Astrocyte (in vitro differentiated cells and primary cell): Measurements from ENCODE around the gene CDK16. TPM values are rescaled to one million over a fixed set of nuclear protein-coding genes. Genes with fewer than 3 reads are reported as not detected.
"Not testable (repeated sequence)": the region's sequence is repeated elsewhere in the genome, so short reads cannot be mapped to it uniquely, and the experiment has no call there.

Source experiments
- DNase-seq: peaks from one replicate; pipeline ENCODE4 v3.0.0-alpha.2; 2010; ENCODE audit warnings: low read depth
- FAIRE-seq: peaks from 2 replicates; lab custom pipeline; 2011; peaks lifted over from hg19 to GRCh38; lab: Jason Lieb, UNC
- H2AFZ ChIP-seq: 2 replicates; pipeline ENCODE4 v1.6.0; 2012; ENCODE audit warnings: low read depth, low read length, inconsistent platforms
- H3K27ac ChIP-seq: 2 replicates; pipeline ENCODE4 v1.5.1; 2011; ENCODE audit warnings: low read depth, low read length, inconsistent platforms
- H3K27me3 ChIP-seq: 2 replicates; pipeline ENCODE4 v1.6.0; 2011; ENCODE audit warnings: low read length, inconsistent platforms; ENCODE audit not compliant: insufficient read depth
- H3K36me3 ChIP-seq: 2 replicates; pipeline ENCODE4 v1.5.1; 2011; ENCODE audit warnings: low read length, inconsistent platforms; ENCODE audit not compliant: insufficient read depth
- H3K4me1 ChIP-seq: 2 replicates; pipeline ENCODE4 v1.5.1; 2011; ENCODE audit warnings: low read length, inconsistent platforms; ENCODE audit not compliant: insufficient read depth
- H3K4me2 ChIP-seq: 2 replicates; pipeline ENCODE4 v1.6.0; 2012; ENCODE audit warnings: low read length, inconsistent platforms
- H3K4me3 ChIP-seq: 2 replicates; pipeline ENCODE4 v1.5.1; 2011; ENCODE audit warnings: low read depth, mild to moderate bottlenecking, low read length, inconsistent platforms; ENCODE audit not compliant: insufficient read depth
- H3K79me2 ChIP-seq: 2 replicates; pipeline ENCODE4 v1.6.0; 2012; ENCODE audit warnings: mild to moderate bottlenecking, low read length, inconsistent platforms; ENCODE audit not compliant: insufficient read depth
- H3K9ac ChIP-seq: 2 replicates; pipeline ENCODE4 v1.6.0; 2012; ENCODE audit warnings: mild to moderate bottlenecking, low read length, inconsistent platforms
- H3K9me3 ChIP-seq: 2 replicates; pipeline ENCODE4 v1.5.1; 2012; ENCODE audit warnings: low read depth, mild to moderate bottlenecking, low read length, inconsistent platforms; ENCODE audit not compliant: insufficient read depth
- H4K20me1 ChIP-seq: 2 replicates; pipeline ENCODE4 v1.6.0; 2012; ENCODE audit warnings: low read length, inconsistent platforms; ENCODE audit not compliant: insufficient read depth
- H3K27ac Mint-ChIP-seq: one replicate; pipeline ENCODE4 v1.8.0; 2021; ENCODE audit warnings: mild to moderate bottlenecking, mixed read lengths; ENCODE audit not compliant: unreplicated experiment
- H3K27me3 Mint-ChIP-seq: one replicate; pipeline ENCODE4 v1.8.0; 2021; ENCODE audit warnings: low read depth, mixed read lengths; ENCODE audit not compliant: unreplicated experiment
- H3K36me3 Mint-ChIP-seq: one replicate; pipeline ENCODE4 v1.8.0; 2021; ENCODE audit warnings: low read depth, mixed read lengths; ENCODE audit not compliant: unreplicated experiment
- H3K4me1 Mint-ChIP-seq: one replicate; pipeline ENCODE4 v1.8.0; 2021; ENCODE audit warnings: low read depth, mixed read lengths; ENCODE audit not compliant: unreplicated experiment
- H3K4me3 Mint-ChIP-seq: one replicate; pipeline ENCODE4 v1.8.0; 2021; ENCODE audit warnings: mild to moderate bottlenecking, moderate library complexity, mixed read lengths; ENCODE audit not compliant: unreplicated experiment
- H3K9me3 Mint-ChIP-seq: one replicate; pipeline ENCODE4 v1.8.0; 2021; ENCODE audit warnings: mild to moderate bottlenecking, mixed read lengths; ENCODE audit not compliant: unreplicated experiment
- EZH2 ChIP-seq: IDR thresholded peaks from 2 replicates; pipeline ENCODE4 v1.6.1; 2012; ENCODE audit warnings: mild to moderate bottlenecking, low read length, inconsistent platforms; ENCODE audit not compliant: insufficient read depth
- total RNA-seq: library from RNA; stranded (reverse); gene quantifications from 2 replicates; pipeline ENCODE4 v1.2.1, GENCODE V29; 2021
- TF ChIP-seq, protein P1 (sequence below): IDR thresholded peaks from 2 replicates; pipeline ENCODE4 v1.5.1; 2011; ENCODE audit warnings: low read depth, mild to moderate bottlenecking, inconsistent platforms, low read length, moderate library complexity; ENCODE audit not compliant: insufficient read depth

The CDK16 gene
- total RNA-seq, 1 donor from 2014 or later, result 128 TPM

DNA sequence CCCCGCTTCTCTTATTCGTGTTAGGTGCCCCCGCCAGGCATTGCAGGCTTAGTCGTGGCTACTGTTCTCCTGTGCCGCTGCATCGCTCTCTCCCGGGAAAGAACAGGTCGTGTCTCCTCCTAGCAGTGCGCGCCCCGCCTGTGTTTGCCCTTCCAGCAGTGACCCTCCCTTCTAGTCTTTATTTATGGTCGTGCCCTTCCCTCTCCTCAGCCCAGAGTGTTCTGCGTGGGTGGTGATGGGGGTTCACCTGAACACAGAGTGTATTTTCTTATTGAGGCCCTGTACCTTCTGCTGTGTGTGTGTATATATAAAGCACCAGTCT is 29.5 kb downstream of the CDK16 start:
- DNase-seq (no peak), FAIRE-seq (no peak)
- no peak overlapping the region for H3K9ac ChIP-seq
- H3K4me2 ChIP-seq, result no peak overlapping the region
- Mint-ChIP-seq H3K27ac (peak overlapping the region; percentile 19), H3K27me3 (no peaks in the 10 kb centered on the region), H3K4me1 (peaks cover 2% of the 10 kb centered on the region), H3K9me3 (peaks cover 3% of the 10 kb centered on the region), H3K36me3 (peaks cover 5% of the 10 kb centered on the region), H3K4me3 (no peak overlapping the region)
- no peaks in the 10 kb centered on the region for H3K79me2 ChIP-seq
- no peak overlapping the region for H3K4me3 ChIP-seq
- peaks cover 9% of the 10 kb centered on the region for H3K36me3 ChIP-seq
- no peaks in the 10 kb centered on the region for H4K20me1 ChIP-seq
- H3K27me3 ChIP-seq, result no peaks in the 10 kb centered on the region
- no peak overlapping the region for H2AFZ ChIP-seq
- no peak overlapping the region for H3K27ac ChIP-seq
- no peaks in the 10 kb centered on the region for H3K9me3 ChIP-seq
- peaks cover 4% of the 10 kb centered on the region for H3K4me1 ChIP-seq
- TF ChIP-seq, protein P1, sequence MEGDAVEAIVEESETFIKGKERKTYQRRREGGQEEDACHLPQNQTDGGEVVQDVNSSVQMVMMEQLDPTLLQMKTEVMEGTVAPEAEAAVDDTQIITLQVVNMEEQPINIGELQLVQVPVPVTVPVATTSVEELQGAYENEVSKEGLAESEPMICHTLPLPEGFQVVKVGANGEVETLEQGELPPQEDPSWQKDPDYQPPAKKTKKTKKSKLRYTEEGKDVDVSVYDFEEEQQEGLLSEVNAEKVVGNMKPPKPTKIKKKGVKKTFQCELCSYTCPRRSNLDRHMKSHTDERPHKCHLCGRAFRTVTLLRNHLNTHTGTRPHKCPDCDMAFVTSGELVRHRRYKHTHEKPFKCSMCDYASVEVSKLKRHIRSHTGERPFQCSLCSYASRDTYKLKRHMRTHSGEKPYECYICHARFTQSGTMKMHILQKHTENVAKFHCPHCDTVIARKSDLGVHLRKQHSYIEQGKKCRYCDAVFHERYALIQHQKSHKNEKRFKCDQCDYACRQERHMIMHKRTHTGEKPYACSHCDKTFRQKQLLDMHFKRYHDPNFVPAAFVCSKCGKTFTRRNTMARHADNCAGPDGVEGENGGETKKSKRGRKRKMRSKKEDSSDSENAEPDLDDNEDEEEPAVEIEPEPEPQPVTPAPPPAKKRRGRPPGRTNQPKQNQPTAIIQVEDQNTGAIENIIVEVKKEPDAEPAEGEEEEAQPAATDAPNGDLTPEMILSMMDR, result no peak
- no peak for TF ChIP-seq EZH2

DNA sequence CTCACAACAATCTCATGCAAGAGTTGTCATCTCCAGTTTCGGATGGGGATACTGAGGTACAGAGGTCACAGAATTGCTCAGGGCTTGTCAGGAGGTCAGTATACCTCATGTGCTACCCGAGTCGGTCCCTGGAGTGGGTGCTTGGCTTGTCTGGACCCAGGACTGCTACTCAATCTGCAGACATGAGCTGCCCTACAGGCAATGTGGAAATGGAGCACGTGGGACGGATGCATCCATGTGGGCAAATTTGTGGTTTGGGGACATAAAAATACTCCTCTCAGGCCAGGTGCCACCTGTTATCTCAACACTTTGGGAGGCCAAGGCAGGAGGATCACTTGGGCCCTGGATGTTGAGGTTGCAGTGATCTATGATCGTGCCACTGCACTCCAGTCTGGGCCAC is 30.1 kb downstream of the CDK16 start:
- TF ChIP-seq EZH2, result no peak
- TF ChIP-seq, protein P1, result no peak
- Mint-ChIP-seq H3K36me3 (peaks cover 5% of the 10 kb centered on the region), H3K27me3 (no peaks in the 10 kb centered on the region), H3K27ac (no peak overlapping the region), H3K4me3 (no peak overlapping the region), H3K9me3 (peaks cover 3% of the 10 kb centered on the region), H3K4me1 (peaks cover 2% of the 10 kb centered on the region)
- peaks cover 4% of the 10 kb centered on the region for H3K4me1 ChIP-seq
- H3K79me2 ChIP-seq, result no peaks in the 10 kb centered on the region
- H3K36me3 ChIP-seq, result peaks cover 7% of the 10 kb centered on the region
- no peaks in the 10 kb centered on the region for H4K20me1 ChIP-seq
- no peak overlapping the region for H3K4me2 ChIP-seq
- FAIRE-seq (no peak), DNase-seq (no peak)
- H3K4me3 ChIP-seq, result no peak overlapping the region
- H3K9ac ChIP-seq, result no peak overlapping the region
- no peaks in the 10 kb centered on the region for H3K27me3 ChIP-seq
- H2AFZ ChIP-seq, result no peak overlapping the region
- no peak overlapping the region for H3K27ac ChIP-seq
- H3K9me3 ChIP-seq, result no peaks in the 10 kb centered on the region

DNA sequence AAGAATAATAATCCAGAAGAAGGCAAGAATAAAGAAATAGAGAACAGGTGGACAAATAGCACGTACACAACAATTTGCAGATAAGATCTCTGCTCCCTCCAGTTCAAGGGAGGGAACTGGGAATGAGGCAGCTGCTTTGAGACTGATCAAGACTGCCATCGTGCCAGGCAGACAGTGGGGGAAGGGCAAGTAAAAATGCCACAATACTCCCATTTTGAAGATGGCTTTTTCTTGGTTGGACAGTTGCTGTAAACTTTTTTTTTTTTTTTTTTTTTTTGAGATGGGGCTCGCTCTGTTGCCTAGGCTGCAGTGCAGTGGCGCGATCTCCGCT is 31.5 kb downstream of the CDK16 start:
- peaks cover 4% of the 10 kb centered on the region for H3K4me1 ChIP-seq
- H2AFZ ChIP-seq, result no peak overlapping the region

DNA sequence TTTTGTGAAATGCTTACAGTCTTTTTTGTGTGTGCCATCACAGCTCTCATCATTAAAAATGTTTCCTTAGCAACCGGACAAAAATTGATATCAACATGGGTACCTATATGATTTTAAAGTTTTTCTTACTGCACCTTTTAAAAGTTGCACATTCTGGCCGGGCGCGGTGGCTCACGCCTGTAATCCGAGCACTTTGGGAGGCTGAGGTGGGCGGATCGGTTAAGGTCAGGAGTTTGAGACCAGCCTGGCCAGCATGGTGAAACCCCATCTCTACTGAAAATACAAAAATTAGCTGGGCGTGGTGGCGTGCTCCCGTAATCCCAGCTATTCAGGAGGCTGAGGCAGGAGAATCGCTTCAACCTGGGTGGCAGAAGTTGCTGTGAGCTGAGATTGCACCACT is 39.1 kb downstream of the CDK16 start:
- not testable (repeated sequence) for H3K4me1 Mint-ChIP-seq, H3K4me1 ChIP-seq, H3K36me3 ChIP-seq, H3K4me3 Mint-ChIP-seq, DNase-seq, FAIRE-seq, H3K9me3 Mint-ChIP-seq, H3K79me2 ChIP-seq, H4K20me1 ChIP-seq, H3K9me3 ChIP-seq, H3K27ac Mint-ChIP-seq, H3K9ac ChIP-seq, H3K27ac ChIP-seq, H3K27me3 ChIP-seq, H3K36me3 Mint-ChIP-seq, H2AFZ ChIP-seq, H3K27me3 Mint-ChIP-seq, H3K4me3 ChIP-seq, H3K4me2 ChIP-seq

More for the DNA sequence above, 31.5 kb downstream of the CDK16 start:
- Histone ChIP-seq H3K9ac (no peak overlapping the region), H3K9me3 (no peaks in the 10 kb centered on the region), H3K27me3 (no peaks in the 10 kb centered on the region), H4K20me1 (no peaks in the 10 kb centered on the region), H3K36me3 (peaks cover 7% of the 10 kb centered on the region), H3K79me2 (no peaks in the 10 kb centered on the region), H3K4me2 (no peak overlapping the region), H3K4me3 (no peak overlapping the region), H3K27ac (no peak overlapping the region)
- FAIRE-seq, result no peak
- no peak overlapping the region for H3K27ac Mint-ChIP-seq
- H3K27me3 Mint-ChIP-seq, result no peaks in the 10 kb centered on the region
- H3K9me3 Mint-ChIP-seq, result peaks cover 6% of the 10 kb centered on the region
- no peak for TF ChIP-seq EZH2
- TF ChIP-seq, protein P1, result no peak
- peaks cover 5% of the 10 kb centered on the region for H3K36me3 Mint-ChIP-seq
- peaks cover 2% of the 10 kb centered on the region for H3K4me1 Mint-ChIP-seq
- H3K4me3 Mint-ChIP-seq, result no peak overlapping the region
- DNase-seq, result no peak
